HepG2 (cell line): ENCODE results near the gene CFL1. TPM values are rescaled to one million over a fixed set of nuclear protein-coding genes. Genes with fewer than 3 reads are reported as not detected.

Experiments
- ESRRA ChIP-seq: sonication (generic); formaldehyde crosslinking; IDR thresholded peaks from 2 replicates; pipeline ENCODE4 v1.5.1; 2020; ENCODE audit warnings: mild to moderate bottlenecking, low read depth, missing genetic modification reagents
- NKX3-1 ChIP-seq: sonication (generic); formaldehyde crosslinking; IDR thresholded peaks from 2 replicates; pipeline ENCODE4 v1.5.0; 2020; ENCODE audit warnings: missing genetic modification reagents
- ZNF12 ChIP-seq: sonication (generic); formaldehyde crosslinking; IDR thresholded peaks from 2 replicates; pipeline ENCODE4 v1.5.0; 2020; ENCODE audit warnings: missing genetic modification reagents
- ZNF556 ChIP-seq: sonication (generic); formaldehyde crosslinking; IDR thresholded peaks from 2 replicates; pipeline ENCODE4 v1.4.0; 2020; ENCODE audit warnings: mild to moderate bottlenecking, missing genetic modification reagents, borderline replicate concordance
- ZNF761 ChIP-seq: sonication (generic); formaldehyde crosslinking; conservative IDR thresholded peaks from 2 replicates; pipeline ENCODE4 v1.4.0; 2020; ENCODE audit warnings: mild to moderate bottlenecking, missing genetic modification reagents
- ZSCAN22 ChIP-seq: sonication (generic); formaldehyde crosslinking; IDR thresholded peaks from 2 replicates; pipeline ENCODE4 v1.4.0; 2020; ENCODE audit warnings: mild to moderate bottlenecking, missing genetic modification reagents
- polyA plus RNA-seq, 8 experiments: library from polyadenylated mRNA; depleted of rRNA in 3 of 8; stranded (reverse) in 7 of 8; unstranded in 1 of 8; fragments of >200 nt; fragmentation: Illumina TruSeq in 4 of 8; extraction: Trizol in 4 of 8; gene quantifications; 2 replicates each; pipeline versions ENCODE4 v1.2.1 to v1.2.3, GENCODE V29; 2011 to 2016; ENCODE audit warnings: low read depth in 4 of 8, missing spikeins in 1 of 8, mixed read lengths in 1 of 8; ENCODE audit not compliant: insufficient read depth in 1 of 8
- total RNA-seq, 5 experiments: library from RNA; depleted of rRNA; stranded (reverse); fragments of >200 nt; fragmentation: Illumina TruSeq; extraction: Trizol; gene quantifications; 2 replicates each; pipeline ENCODE4 v1.2.3, GENCODE V29; 2016; ENCODE audit warnings: low read depth in 1 of 5
- TF ChIP-seq, protein P1 (sequence below): sonication (generic); formaldehyde crosslinking; IDR thresholded peaks from 2 replicates; pipeline ENCODE4 v1.5.0; 2020; ENCODE audit warnings: mild to moderate bottlenecking, missing genetic modification reagents
- TF ChIP-seq, protein P2 (sequence below): IDR thresholded peaks from 2 replicates; pipeline ENCODE4 v1.6.1; 2012; ENCODE audit warnings: inconsistent platforms
- TF ChIP-seq, protein P3 (sequence below), 2 experiments: fragments of 450-650 bp in 1 of 2; sonication (generic) in 1 of 2; formaldehyde crosslinking in 1 of 2; IDR thresholded peaks; 2 replicates each; pipeline versions ENCODE4 v1.6.1 to v1.8.0; 2016 to 2022; ENCODE audit warnings: antibody characterized with exemption in 1 of 2, mild to moderate bottlenecking in 1 of 2, missing genetic modification reagents in 1 of 2

Gene CFL1
- total and polyA plus RNA-seq, 2 of the 13 experiments (the other 11 are each of a cell fraction or from before 2014, with no cell fraction given), result 379 to 383 TPM

DNA sequence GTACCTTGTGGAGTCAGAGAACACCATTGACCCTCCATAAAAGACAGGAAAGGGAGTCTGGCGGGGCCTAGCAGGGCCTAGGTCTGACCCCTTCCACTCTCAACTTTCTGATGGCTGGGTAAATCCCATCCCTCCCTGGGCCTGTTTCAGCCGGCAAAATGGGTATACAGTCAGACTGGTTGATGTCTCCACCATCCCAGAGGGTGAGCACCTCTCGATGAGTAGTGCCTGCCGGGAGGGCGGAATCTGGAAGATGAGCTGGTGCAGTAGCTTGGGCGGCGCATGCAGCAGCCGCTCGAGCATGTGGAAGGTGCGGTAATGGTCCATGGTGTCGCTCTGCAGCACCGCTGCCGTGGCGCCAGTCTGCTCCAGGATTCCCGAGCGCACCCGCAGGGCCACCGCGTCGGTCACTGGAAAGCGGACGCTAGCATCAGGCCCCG lies 29.8 kb upstream of the CFL1 start (continued):
- TF ChIP-seq ZNF12 (CRISPR knock-in tag), result peak; percentile 22; the same call in 1 of the 2 replicates
- TF ChIP-seq, protein P1, sequence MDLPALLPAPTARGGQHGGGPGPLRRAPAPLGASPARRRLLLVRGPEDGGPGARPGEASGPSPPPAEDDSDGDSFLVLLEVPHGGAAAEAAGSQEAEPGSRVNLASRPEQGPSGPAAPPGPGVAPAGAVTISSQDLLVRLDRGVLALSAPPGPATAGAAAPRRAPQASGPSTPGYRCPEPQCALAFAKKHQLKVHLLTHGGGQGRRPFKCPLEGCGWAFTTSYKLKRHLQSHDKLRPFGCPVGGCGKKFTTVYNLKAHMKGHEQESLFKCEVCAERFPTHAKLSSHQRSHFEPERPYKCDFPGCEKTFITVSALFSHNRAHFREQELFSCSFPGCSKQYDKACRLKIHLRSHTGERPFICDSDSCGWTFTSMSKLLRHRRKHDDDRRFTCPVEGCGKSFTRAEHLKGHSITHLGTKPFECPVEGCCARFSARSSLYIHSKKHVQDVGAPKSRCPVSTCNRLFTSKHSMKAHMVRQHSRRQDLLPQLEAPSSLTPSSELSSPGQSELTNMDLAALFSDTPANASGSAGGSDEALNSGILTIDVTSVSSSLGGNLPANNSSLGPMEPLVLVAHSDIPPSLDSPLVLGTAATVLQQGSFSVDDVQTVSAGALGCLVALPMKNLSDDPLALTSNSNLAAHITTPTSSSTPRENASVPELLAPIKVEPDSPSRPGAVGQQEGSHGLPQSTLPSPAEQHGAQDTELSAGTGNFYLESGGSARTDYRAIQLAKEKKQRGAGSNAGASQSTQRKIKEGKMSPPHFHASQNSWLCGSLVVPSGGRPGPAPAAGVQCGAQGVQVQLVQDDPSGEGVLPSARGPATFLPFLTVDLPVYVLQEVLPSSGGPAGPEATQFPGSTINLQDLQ (CRISPR knock-in tag), result peak; percentile 43; the same call in 1 of the 2 replicates
- no peak for TF ChIP-seq ZNF761 (CRISPR knock-in tag)
- 0 out of 2 replicates have a peak, but pooled peaks have one; percentile 10 for TF ChIP-seq NKX3-1 (CRISPR knock-in tag)
- TF ChIP-seq ZSCAN22, result no peak
- TF ChIP-seq ZNF556 (CRISPR knock-in tag), result no peak
- TF ChIP-seq, protein P2, sequence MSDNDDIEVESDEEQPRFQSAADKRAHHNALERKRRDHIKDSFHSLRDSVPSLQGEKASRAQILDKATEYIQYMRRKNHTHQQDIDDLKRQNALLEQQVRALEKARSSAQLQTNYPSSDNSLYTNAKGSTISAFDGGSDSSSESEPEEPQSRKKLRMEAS, result no peak
- TF ChIP-seq ESRRA (CRISPR knock-in tag), result 0 out of 2 replicates have a peak, but pooled peaks have one; percentile 16
- TF ChIP-seq, protein P3, sequence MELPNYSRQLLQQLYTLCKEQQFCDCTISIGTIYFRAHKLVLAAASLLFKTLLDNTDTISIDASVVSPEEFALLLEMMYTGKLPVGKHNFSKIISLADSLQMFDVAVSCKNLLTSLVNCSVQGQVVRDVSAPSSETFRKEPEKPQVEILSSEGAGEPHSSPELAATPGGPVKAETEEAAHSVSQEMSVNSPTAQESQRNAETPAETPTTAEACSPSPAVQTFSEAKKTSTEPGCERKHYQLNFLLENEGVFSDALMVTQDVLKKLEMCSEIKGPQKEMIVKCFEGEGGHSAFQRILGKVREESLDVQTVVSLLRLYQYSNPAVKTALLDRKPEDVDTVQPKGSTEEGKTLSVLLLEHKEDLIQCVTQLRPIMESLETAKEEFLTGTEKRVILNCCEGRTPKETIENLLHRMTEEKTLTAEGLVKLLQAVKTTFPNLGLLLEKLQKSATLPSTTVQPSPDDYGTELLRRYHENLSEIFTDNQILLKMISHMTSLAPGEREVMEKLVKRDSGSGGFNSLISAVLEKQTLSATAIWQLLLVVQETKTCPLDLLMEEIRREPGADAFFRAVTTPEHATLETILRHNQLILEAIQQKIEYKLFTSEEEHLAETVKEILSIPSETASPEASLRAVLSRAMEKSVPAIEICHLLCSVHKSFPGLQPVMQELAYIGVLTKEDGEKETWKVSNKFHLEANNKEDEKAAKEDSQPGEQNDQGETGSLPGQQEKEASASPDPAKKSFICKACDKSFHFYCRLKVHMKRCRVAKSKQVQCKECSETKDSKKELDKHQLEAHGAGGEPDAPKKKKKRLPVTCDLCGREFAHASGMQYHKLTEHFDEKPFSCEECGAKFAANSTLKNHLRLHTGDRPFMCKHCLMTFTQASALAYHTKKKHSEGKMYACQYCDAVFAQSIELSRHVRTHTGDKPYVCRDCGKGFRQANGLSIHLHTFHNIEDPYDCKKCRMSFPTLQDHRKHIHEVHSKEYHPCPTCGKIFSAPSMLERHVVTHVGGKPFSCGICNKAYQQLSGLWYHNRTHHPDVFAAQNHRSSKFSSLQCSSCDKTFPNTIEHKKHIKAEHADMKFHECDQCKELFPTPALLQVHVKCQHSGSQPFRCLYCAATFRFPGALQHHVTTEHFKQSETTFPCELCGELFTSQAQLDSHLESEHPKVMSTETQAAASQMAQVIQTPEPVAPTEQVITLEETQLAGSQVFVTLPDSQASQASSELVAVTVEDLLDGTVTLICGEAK (IDR thresholded peaks at IDR 0.05), result no peak
- TF ChIP-seq, protein P3 (CRISPR knock-in tag; IDR thresholded peaks at IDR 0.05), result peak; percentile 12; the same call in 1 of the 2 replicates
